Ishikawa (cell line): ENCODE results near the gene CCSER1.

Experiments used
- CEBPB ChIP-seq: IDR thresholded peaks from 2 replicates; pipeline ENCODE4 v1.6.1; 2012
- USF1 ChIP-seq: IDR thresholded peaks from 2 replicates; pipeline ENCODE4 v1.6.1; 2012

- TF ChIP-seq CEBPB (no peak), USF1 (no peak)
These were observed 1.8 kb downstream of the CCSER1 start for GRCh38 chr4:90128961-90129495.
